ENCODE measurements around the gene NPB.

DNA sequence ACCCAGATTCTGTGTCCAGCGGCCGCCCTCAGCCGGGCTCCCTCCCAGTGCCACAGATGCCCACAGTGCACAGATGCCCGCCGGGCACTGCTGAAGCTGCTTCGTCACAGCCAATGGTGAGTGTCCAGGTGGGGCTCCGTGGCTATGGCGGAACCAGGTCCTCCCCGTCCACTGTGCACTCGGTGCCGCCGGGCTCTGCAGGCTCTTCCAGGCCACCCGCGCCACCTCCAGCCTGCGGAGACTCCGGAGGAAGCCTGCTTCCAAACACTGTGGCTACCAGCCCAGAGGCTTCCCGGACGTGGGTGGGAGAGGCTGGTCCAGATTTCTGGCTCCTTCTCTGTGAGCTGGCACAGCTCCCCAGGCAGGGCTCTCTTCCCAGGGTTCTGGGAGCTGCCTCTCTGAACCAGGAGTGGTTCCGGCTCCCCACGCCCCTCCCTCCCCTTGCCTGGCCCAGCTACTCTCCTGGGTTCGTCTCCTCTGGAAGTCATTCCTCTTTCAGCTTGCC, 37.9 kb downstream of the NPB start:
- TF ChIP-seq CTCF (conservative IDR thresholded peaks at IDR 0.05 in 1 of 2, IDR thresholded peaks at IDR 0.05 in 1 of 2; ENCODE audit: low read depth in 1 of 2, low read length in 2 of 2) (no peak), EZH2 (IDR thresholded peaks at IDR 0.05; ENCODE audit: low read length, missing control alignments) (no peak)

Measured in fibroblast of lung (primary cell).